ENCODE data around the gene CYP4F11.
"Not testable (repeated sequence)": the region's sequence is repeated elsewhere in the genome, so short reads cannot be mapped to it uniquely, and the experiment has no call there.

Gene CYP4F11

GRCh38 chr19:15902254-15902653 lies 32.1 kb downstream of the CYP4F11 start:
- no peak for FAIRE-seq
- TF ChIP-seq POLR2A (IDR thresholded peaks at IDR 0.05; ENCODE audit: low read depth, low read length): no peak
- no peak for DNase-seq (ENCODE audit: insufficient read length, low spot score)

- no peak for TF ChIP-seq POLR2A (IDR thresholded peaks at IDR 0.05; ENCODE audit: low read depth, low read length)
- no peak for DNase-seq (ENCODE audit: insufficient read length, low spot score)
- FAIRE-seq: no peak
These were observed 33.8 kb downstream of the CYP4F11 start for GRCh38 chr19:15900504-15900903.

DNA sequence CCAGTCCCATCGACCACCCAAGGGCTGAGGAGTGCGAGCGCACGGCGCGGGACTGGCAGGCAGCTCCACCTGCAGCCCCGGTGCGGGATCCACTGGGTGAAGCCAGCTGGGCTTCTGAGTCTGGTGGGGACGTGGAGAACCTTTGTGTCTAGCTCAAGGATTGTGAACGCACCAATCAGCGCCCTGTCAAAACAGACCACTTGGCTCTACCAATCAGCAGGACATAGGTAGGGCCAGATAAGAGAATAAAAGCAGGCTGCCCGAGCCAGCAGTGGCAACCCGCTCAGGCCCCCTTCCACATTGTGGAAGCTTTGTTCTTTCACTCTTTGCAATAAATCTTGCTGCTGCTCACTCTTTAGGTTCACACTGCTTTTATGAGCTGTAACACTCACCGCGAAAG lies 34.3 kb downstream of the CYP4F11 start:
- not testable (repeated sequence) for FAIRE-seq; DNase-seq (ENCODE audit: insufficient read length, low spot score)

- FAIRE-seq; DNase-seq (ENCODE audit: insufficient read length, low spot score): not testable (repeated sequence)
These were observed 34.8 kb downstream of the CYP4F11 start for GRCh38 chr19:15899561-15899960.

GRCh38 chr19:15897738-15898276 lies 36.5 kb downstream of the CYP4F11 start, which contains the start of gene CYP4F2:
Gene CYP4F2 (minus strand): TSS chr19:15898074. CDS start chr19:15897611, 463 bp downstream.
- no peak for FAIRE-seq
- DNase-seq (ENCODE audit: insufficient read length, low spot score): no peak
- no peak for TF ChIP-seq POLR2A (IDR thresholded peaks at IDR 0.05; ENCODE audit: low read depth, low read length)

DNA sequence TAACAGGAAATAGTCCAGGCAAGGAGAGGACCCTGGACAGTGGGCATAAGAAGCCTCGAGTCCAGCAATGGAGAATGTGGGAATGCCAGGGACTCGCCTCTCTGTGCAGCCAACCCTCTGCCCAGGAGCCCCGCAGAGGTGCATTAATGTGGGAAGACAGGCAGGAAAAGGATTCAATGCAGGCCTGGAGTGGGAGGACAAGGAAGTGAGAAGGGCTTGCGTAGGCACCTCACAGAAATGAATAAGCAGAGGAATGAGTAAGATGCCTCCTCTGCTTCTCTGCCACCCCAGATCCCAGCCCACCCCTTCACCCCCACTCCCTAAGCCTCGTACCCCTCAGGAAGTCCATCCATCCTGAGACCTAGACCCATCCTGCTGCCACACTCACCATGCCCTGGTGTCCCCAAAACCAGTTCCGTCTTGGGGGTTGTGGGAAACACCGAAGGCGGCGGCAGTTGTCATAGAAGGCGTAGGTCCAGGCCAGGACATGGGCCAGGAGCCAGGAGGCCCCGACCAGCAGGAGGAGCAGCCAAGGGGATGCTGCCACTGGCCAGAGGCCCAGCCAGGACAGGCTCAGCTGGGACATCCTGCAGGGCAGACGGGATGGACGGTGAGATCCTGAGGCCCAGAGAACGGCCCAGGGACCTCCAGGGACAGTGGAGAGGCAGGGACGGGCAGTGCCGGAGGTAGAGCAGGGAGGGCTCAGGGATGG lies 37.1 kb downstream of the CYP4F11 start:
- FAIRE-seq: no peak
- DNase-seq (ENCODE audit: insufficient read length, low spot score): no peak
- no peak for TF ChIP-seq POLR2A (IDR thresholded peaks at IDR 0.05; ENCODE audit: low read depth, low read length)

DNA sequence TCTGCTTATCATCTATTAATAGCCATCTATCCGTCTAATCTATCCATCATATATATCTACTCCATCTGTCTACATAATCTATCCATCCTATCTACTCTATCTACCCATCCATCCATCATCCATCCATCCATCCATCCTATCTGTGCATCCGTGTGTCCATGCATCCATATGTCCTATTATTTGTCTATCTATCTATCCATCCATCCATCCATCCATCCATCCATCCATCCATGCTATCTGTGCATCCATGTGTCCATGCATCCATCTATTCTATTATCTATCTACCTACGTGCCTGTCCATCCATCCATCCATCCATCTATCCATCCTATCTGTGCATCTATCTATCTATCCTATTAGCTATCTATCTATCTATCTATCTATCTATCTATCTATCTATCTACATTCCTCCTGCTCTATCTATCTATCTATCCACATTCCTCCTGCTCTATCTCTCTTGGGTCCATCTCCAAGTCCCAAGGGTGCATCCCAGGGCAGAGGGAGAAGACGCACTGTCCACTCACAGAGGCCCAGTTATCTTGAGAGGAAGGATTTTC lies 38.4 kb downstream of the CYP4F11 start:
- DNase-seq (ENCODE audit: insufficient read length, low spot score) (no peak), FAIRE-seq (no peak)
- no peak for TF ChIP-seq POLR2A (IDR thresholded peaks at IDR 0.05; ENCODE audit: low read depth, low read length)

DNA sequence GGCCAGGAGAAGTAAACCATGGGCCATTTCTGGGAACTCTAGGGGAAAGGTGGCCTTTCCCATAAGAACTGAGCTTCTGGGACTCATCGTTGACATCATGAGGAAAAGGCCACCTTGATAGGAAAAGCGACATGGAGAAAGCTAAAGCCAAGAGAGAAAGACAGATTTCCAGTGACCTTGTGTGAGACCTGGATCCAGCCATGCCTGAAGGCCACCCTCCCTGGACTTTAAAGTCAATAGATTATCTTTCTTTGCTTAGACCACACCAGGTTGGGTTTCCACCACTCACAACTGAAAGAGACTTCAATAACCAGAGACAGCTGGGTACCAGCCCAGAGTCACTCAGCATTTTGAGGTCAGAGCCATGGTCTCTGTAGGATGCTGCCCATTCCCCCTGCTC lies 40.0 kb downstream of the CYP4F11 start:
- no peak for FAIRE-seq
- no peak for TF ChIP-seq POLR2A (IDR thresholded peaks at IDR 0.05; ENCODE audit: low read depth, low read length)
- no peak for DNase-seq (ENCODE audit: insufficient read length, low spot score)

GRCh38 chr19:15893477-15893876 lies 40.9 kb downstream of the CYP4F11 start:
- no peak for TF ChIP-seq POLR2A (IDR thresholded peaks at IDR 0.05; ENCODE audit: low read depth, low read length)
- no peak for FAIRE-seq
- no peak for DNase-seq (ENCODE audit: insufficient read length, low spot score)

GRCh38 chr19:15892012-15892411 lies 42.3 kb downstream of the CYP4F11 start:
- no peak for TF ChIP-seq POLR2A (IDR thresholded peaks at IDR 0.05; ENCODE audit: low read depth, low read length)
- no peak for FAIRE-seq
- DNase-seq (ENCODE audit: insufficient read length, low spot score): no peak

GRCh38 chr19:15891434-15891833 lies 42.9 kb downstream of the CYP4F11 start:
- FAIRE-seq (no peak), DNase-seq (ENCODE audit: insufficient read length, low spot score) (no peak)
- no peak for TF ChIP-seq POLR2A (IDR thresholded peaks at IDR 0.05; ENCODE audit: low read depth, low read length)

DNA sequence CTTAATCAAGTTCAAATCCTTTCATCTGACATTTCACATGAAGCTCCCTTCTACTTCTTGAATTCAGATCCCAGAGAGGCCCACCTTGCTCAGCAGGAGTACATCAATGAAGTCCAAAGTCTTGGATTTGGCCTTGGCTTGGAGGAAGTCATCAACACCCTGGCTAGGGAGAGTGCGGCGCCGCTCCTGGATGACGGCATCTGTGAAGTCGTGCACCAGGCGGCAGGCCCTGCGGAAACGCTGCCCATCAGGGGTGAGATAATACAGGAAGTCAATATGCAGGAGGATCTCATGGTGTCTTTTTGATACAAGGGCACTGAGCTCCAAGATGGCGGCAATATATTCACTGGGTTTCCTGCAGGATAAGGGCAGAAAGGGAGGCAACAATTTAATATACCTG lies 45.0 kb downstream of the CYP4F11 start:
- DNase-seq (ENCODE audit: insufficient read length, low spot score); FAIRE-seq: not testable (repeated sequence)

- no peak for FAIRE-seq
- no peak for DNase-seq (ENCODE audit: insufficient read length, low spot score)
- TF ChIP-seq POLR2A (IDR thresholded peaks at IDR 0.05; ENCODE audit: low read depth, low read length): no peak
These were observed 48.4 kb downstream of the CYP4F11 start for GRCh38 chr19:15885919-15886318.

GRCh38 chr19:15885167-15885566 lies 49.2 kb downstream of the CYP4F11 start:
- no peak for DNase-seq (ENCODE audit: insufficient read length, low spot score)
- no peak for FAIRE-seq
- no peak for TF ChIP-seq POLR2A (IDR thresholded peaks at IDR 0.05; ENCODE audit: low read depth, low read length)

DNA sequence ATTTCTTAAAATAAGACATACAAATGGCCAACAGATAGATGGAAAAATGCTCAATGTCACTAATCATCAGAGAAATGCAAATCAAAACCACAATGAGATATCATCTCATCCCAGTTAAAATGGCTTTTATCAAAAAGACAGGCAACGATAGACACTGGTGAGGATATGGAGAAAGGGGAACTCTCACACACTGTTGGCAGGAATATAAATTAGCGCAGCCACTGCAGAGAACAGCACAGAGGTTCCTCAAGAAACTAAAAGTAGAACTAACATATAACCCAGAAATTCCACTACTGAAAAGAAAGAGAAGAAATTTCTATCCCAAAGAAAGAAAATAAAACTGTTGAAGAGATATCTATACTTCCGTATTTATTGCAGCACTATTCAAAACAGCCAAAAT lies 51.0 kb downstream of the CYP4F11 start:
- FAIRE-seq; DNase-seq (ENCODE audit: insufficient read length, low spot score): not testable (repeated sequence)

Data from H54 (cell line).